Measurements from ENCODE around the gene ESYT1. TPM values are rescaled to one million over a fixed set of nuclear protein-coding genes. Genes with fewer than 3 reads are reported as not detected.

The ESYT1 gene
- total and polyA plus RNA-seq, 5 donors: 29.1 to 38.5 (median 32.1) TPM

DNA sequence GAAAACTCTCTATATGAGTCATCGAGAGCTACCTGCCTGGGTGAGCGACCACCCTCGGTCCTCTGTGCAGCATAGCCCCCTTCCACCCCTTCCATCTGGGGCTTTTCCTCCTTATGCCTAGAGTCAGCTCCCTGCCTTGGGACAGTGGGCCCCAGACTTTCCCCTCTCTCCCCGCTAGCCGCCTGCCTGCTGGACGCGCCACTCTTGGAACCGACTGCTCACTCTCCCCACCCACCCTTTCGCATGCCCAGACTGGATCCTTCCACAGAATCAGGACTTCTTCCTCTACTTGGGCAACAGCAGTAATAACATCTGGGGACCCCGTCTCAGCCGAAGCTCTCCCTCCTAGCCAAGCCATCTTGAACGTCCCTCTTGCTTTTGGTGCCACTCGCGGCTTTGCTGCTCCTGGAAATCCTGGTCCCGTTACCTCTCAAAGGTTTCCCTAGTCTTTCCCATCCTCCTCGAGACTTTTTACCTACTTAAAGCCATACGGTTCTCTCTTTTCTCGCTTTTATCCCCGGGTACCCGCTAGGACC lies 671 bp downstream of the ESYT1 start:
- no peaks in the 10 kb centered on the region for H3K9me3 ChIP-seq (ENCODE audit: control insufficient read depth, low read length)
- no peaks in the 10 kb centered on the region for H3K4me1 ChIP-seq (ENCODE audit: control insufficient read depth, insufficient read depth, low read length)
- intact Hi-C loops (cut with DNase I): loop anchor here in 2 of 4 donors (2.0 to 10.0 kb wide), 3 partner anchors 30 to 334 kb away; partner anchors contain the start of genes MYL6 (in 1 of the 2) and SMARCC2 (in 1 of the 2)
- DNase-seq: peak; percentile 46 to 75 (median 72)
- 0% methylated on average over 20 of the region's 20 CpGs for WGBS
- H3K4me3 ChIP-seq (ENCODE audit: low read length): peak overlapping the region; percentile 76
- no peaks in the 10 kb centered on the region for H3K27me3 ChIP-seq (ENCODE audit: control insufficient read depth, insufficient read depth)
- ATAC-seq: peak; percentile 17 to 31
- peak overlapping the region; percentile 85 for H3K27ac ChIP-seq (ENCODE audit: low read length)

DNA sequence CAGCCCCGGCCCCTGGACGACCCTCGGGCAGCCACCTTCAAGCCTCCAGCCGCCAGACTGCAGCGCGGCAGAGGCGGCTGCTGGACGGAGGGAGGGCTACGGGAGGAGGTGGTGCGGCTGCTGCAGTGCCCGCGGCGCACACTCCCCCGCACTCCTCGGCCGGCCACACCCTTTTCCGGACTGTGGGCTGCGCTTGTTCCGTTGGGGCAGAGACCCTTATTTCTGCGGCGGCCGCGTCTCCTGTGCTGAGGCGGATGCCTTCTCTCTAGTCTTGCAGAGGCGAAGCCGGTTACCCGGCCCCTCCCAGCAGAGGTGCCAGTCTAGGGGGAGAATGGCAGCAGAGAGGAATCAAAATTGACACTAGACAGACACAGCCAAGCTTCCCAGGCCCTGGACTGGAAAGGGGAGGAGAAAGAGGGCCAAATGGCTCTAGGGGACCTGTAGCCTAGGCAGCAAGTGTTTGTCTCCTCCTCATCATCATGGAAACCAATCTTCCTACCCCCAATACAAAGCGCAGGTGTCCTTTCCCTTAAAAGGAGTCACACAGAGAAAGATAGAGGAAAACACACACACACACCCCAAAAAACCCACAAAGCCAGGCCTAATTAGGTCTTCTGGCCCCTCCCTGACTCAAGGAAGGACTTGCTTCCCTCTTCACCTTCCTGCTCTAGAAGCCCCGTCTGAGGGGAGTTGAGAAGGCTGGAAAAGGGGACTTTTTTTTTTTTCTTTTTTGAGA lies 1.3 kb downstream of the ESYT1 start:
- DNase-seq (peak; percentile 76 to 90 (median 88)), ATAC-seq (peak; percentile 57 to 68)
- WGBS: 2% methylated on average over 29 of the region's 29 CpGs
- H3K9me3 ChIP-seq (ENCODE audit: control insufficient read depth, low read length): no peaks in the 10 kb centered on the region
- no peaks in the 10 kb centered on the region for H3K27me3 ChIP-seq (ENCODE audit: control insufficient read depth, insufficient read depth)
- H3K4me3 ChIP-seq (ENCODE audit: low read length): peak overlapping the region; percentile 76
- H3K27ac ChIP-seq (ENCODE audit: low read length): peak overlapping the region; percentile 85
- intact Hi-C loops (cut with DNase I): loop anchor here in 2 of 4 donors (2.0 to 10.0 kb wide), 3 partner anchors 29 to 333 kb away; partner anchors contain the start of genes MYL6 (in 1 of the 2) and SMARCC2 (in 1 of the 2)
- H3K4me1 ChIP-seq (ENCODE audit: control insufficient read depth, insufficient read depth, low read length): no peaks in the 10 kb centered on the region

DNA sequence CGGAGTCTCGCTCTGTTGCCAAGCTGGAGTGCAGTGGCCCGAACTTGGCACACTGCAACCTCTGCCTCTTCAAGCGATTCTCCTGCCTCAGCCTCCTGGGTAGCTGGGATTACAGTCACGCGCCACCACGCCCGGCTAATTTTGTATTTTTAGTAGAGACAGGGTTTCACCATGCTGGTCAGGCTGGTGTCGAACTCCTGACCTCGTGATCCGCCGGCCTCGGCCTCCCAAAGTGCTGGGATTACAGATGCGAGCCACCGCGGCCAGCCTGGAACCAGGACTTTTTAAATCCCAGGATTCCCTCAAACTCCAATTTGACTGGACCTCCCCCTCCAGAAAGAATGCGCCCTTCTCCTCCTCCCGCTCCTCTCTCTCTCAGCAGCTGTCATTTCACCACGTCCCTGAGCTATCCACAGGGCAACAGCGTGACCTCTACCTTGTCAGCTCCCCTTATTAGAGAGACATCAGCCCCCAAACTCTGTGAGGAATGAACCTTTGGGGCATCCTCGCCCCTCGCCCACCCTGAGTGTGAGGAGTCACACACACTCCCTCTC lies 2.0 kb downstream of the ESYT1 start:
- ATAC-seq (no peak), DNase-seq (no peak)
- Histone ChIP-seq H3K4me3 (ENCODE audit: low read length) (peak overlapping the region; percentile 76), H3K9me3 (ENCODE audit: control insufficient read depth, low read length) (no peaks in the 10 kb centered on the region), H3K27me3 (ENCODE audit: control insufficient read depth, insufficient read depth) (no peaks in the 10 kb centered on the region), H3K4me1 (ENCODE audit: control insufficient read depth, insufficient read depth, low read length) (no peaks in the 10 kb centered on the region), H3K27ac (ENCODE audit: low read length) (no peak overlapping the region)
- intact Hi-C loops (cut with DNase I): loop anchor here in 2 of 4 donors (2.0 to 10.0 kb wide), 3 partner anchors 29 to 332 kb away; partner anchors contain the start of genes MYL6 (in 1 of the 2) and SMARCC2 (in 1 of the 2)
- 58% methylated on average over 22 of the region's 22 CpGs for WGBS

DNA sequence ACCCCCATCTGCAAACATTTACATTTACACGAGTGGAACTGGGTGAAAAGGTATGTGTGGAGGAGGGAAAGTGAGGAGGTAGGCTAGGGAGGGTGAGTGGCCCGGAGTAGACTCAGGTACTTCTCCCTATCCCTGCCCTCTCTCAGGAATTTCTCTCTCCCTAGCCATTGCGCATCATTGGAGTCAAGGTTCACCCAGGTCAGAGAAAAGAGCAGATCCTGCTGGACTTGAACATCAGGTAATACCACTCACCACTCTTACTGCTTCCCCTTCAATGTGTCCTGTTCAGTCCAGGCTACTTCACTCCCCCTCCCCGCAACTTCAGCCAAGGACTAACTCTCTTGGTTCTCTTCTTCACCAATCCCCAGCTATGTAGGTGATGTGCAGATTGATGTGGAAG lies 2.8 kb downstream of the ESYT1 start:
- ATAC-seq: no peak
- intact Hi-C loops (cut with DNase I): no loop called here
- Histone ChIP-seq H3K27me3 (ENCODE audit: control insufficient read depth, insufficient read depth) (no peaks in the 10 kb centered on the region), H3K9me3 (ENCODE audit: control insufficient read depth, low read length) (no peaks in the 10 kb centered on the region), H3K4me3 (ENCODE audit: low read length) (no peak overlapping the region), H3K27ac (ENCODE audit: low read length) (no peak overlapping the region), H3K4me1 (ENCODE audit: control insufficient read depth, insufficient read depth, low read length) (no peaks in the 10 kb centered on the region)
- WGBS: 89% methylated on average over 4 of the region's 4 CpGs
- DNase-seq: no peak

DNA sequence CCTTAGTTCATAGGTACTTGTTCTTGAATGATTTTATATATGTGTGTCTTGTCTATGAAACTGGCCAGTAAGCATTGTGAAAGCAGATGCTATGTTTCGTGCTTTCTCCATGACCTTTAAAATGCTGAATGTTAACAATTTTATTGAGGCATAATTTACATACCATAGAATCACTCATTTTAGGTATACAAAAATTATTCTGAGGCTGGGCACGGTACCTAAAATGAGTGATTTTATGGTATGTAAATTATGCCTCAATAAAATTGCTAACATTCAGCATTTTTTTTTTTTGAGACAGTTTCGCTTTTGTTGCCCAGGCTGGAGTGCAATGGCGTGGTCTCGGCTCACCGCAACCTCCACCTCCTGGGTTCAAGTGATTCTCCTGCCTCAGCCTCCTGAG lies 6.8 kb downstream of the ESYT1 start:
- 97% methylated on average over 6 of the region's 6 CpGs for WGBS

DNA sequence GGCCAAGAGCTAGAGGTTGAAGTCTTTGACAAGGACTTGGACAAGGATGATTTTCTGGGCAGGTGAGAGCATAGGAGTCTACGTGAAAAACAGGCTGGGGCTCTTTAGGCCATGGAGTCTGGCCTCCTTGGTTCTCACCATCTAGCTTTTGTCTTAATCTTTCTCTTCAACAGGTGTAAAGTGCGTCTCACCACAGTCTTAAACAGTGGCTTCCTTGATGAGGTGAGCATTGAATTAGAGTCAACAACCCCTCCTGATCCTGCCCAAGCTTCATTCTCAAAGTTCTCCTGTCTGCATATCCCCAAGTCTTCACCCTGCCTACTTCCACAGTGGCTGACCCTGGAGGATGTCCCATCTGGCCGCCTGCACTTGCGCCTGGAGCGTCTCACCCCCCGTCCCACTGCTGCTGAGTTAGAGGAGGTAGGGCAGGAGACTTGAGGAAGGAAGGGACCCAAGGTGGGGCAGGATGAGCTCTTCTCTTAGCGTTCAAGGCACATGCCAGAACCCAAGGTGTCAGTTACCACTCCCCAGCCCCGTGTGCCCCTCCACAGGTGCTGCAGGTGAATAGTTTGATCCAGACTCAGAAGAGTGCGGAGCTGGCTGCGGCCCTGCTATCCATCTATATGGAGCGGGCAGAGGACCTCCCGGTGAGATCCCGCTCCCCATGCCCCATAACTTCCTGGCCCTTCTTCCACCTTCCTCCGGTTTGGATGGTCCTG lies 9.9 kb downstream of the ESYT1 start:
- H3K4me1 ChIP-seq (ENCODE audit: control insufficient read depth, insufficient read depth, low read length): peaks cover 2% of the 10 kb centered on the region
- ATAC-seq (no peak), DNase-seq (peak in 1 of 3 donors; percentile 41)
- H3K9me3 ChIP-seq (ENCODE audit: control insufficient read depth, low read length): no peaks in the 10 kb centered on the region
- H3K4me3 ChIP-seq (ENCODE audit: low read length): no peak overlapping the region
- intact Hi-C loops (cut with DNase I): no loop called here
- no peak overlapping the region for H3K27ac ChIP-seq (ENCODE audit: low read length)
- no peaks in the 10 kb centered on the region for H3K27me3 ChIP-seq (ENCODE audit: control insufficient read depth, insufficient read depth)
- WGBS: 96% methylated on average over 14 of the region's 14 CpGs

More for the DNA sequence above, 6.8 kb downstream of the ESYT1 start:
- ATAC-seq (no peak), DNase-seq (no peak)
- intact Hi-C loops (cut with DNase I): no loop called here
- Histone ChIP-seq H3K27me3 (ENCODE audit: control insufficient read depth, insufficient read depth) (no peaks in the 10 kb centered on the region), H3K9me3 (ENCODE audit: control insufficient read depth, low read length) (no peaks in the 10 kb centered on the region), H3K4me1 (ENCODE audit: control insufficient read depth, insufficient read depth, low read length) (no peaks in the 10 kb centered on the region), H3K27ac (ENCODE audit: low read length) (no peak overlapping the region), H3K4me3 (ENCODE audit: low read length) (no peak overlapping the region)

DNA sequence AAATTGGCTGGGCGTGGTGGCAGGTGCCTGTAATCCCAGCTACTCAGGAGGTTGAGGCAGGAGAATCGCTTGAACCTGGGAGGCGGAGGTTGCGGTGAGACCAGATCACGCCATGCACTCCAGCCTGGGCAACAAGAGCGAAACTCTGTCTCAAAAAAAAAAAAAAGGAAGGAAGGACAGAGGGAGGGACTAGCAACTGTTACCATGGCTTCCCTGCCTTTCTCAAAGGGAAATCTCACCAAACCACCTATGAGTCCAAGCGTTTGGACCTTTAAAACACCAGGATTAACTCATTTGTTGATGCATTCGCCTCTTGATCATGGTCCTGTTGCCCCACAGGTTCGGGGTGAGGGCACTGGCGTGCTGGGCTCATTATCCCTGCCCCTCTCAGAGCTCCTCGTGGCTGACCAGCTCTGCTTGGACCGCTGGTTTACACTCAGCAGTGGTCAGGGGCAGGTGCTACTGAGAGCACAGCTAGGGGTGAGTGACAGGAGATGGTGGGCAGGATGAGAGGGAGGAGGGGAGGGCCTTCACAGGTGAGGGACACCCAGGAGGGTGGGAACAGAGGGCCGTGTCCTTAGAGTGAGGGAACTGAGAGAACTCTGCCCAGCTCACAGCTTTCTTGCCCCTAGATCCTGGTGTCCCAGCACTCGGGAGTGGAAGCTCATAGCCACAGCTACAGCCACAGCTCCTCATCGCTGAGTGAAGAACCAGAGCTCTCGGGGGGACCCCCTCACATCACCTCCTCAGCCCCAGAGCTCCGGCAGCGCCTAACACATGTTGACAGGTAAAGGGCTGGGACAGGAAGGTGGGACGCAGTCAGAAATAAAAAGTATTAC lies 14.1 kb downstream of the ESYT1 start:
- 87% methylated on average over 19 of the region's 19 CpGs for WGBS
- Histone ChIP-seq H3K4me1 (ENCODE audit: control insufficient read depth, insufficient read depth, low read length) (peaks cover 5% of the 10 kb centered on the region), H3K27ac (ENCODE audit: low read length) (no peak overlapping the region), H3K9me3 (ENCODE audit: control insufficient read depth, low read length) (no peaks in the 10 kb centered on the region), H3K27me3 (ENCODE audit: control insufficient read depth, insufficient read depth) (no peaks in the 10 kb centered on the region), H3K4me3 (ENCODE audit: low read length) (no peak overlapping the region)
- ATAC-seq (peak in 1 of 2 donors; percentile 8), DNase-seq (peak in 1 of 3 donors; percentile 42)
- intact Hi-C loops (cut with DNase I): no loop called here

DNA sequence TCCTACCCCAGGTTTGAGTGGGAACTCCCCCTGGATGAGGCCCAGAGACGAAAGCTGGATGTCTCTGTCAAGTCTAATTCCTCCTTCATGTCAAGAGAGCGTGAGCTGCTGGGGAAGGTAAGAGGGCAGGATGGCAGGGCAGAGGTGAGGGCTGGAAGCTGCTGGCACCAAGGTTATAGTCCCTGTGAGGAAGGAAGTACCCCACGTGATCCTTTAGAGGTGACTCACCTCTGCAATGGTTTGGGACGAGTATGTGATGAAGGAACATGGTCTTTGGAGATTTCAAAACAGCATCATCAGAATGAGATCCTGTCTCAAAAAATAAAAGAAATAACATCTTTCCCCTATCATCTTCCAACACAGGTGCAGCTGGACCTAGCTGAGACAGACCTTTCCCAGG lies 15.2 kb downstream of the ESYT1 start:
- no peak overlapping the region for H3K4me3 ChIP-seq (ENCODE audit: low read length)
- ATAC-seq (peak in 1 of 2 donors; percentile 3), DNase-seq (peak in 1 of 3 donors; percentile 16)
- H3K9me3 ChIP-seq (ENCODE audit: control insufficient read depth, low read length): no peaks in the 10 kb centered on the region
- H3K4me1 ChIP-seq (ENCODE audit: control insufficient read depth, insufficient read depth, low read length): peaks cover 5% of the 10 kb centered on the region
- intact Hi-C loops (cut with DNase I): no loop called here
- no peaks in the 10 kb centered on the region for H3K27me3 ChIP-seq (ENCODE audit: control insufficient read depth, insufficient read depth)
- peak overlapping the region; percentile 82 for H3K27ac ChIP-seq (ENCODE audit: low read length)
- 68% methylated on average over 4 of the region's 4 CpGs for WGBS

DNA sequence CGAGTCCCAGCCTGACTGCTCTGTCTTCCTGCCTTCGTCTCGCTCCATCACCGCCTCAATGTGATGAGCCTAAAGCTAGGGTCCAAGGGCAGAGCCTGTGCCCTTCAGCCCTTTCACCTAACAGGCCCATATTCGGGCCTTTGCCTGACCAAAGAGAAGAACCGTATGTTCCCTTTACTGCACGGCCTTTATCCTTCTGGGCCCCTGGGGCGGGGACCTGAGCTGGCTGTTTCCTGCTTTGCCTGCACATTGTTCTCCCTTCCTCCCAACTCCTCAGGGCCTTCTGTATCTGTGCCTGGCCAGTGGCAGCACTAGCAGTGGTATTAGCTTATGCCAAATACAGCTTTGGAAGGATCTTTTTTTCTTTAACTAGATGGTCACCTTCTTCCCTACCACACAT lies 15.8 kb downstream of the ESYT1 start:
- 64% methylated on average over 8 of the region's 8 CpGs for WGBS
- DNase-seq (peak; percentile 57 to 82 (median 76)), ATAC-seq (peak; percentile 60 to 87)
- H3K27ac ChIP-seq (ENCODE audit: low read length): peak overlapping the region; percentile 83
- intact Hi-C loops (cut with DNase I): no loop called here
- H3K4me1 ChIP-seq (ENCODE audit: control insufficient read depth, insufficient read depth, low read length): peaks cover 5% of the 10 kb centered on the region
- H3K27me3 ChIP-seq (ENCODE audit: control insufficient read depth, insufficient read depth): no peaks in the 10 kb centered on the region
- H3K9me3 ChIP-seq (ENCODE audit: control insufficient read depth, low read length): no peaks in the 10 kb centered on the region
- H3K4me3 ChIP-seq (ENCODE audit: low read length): no peak overlapping the region

DNA sequence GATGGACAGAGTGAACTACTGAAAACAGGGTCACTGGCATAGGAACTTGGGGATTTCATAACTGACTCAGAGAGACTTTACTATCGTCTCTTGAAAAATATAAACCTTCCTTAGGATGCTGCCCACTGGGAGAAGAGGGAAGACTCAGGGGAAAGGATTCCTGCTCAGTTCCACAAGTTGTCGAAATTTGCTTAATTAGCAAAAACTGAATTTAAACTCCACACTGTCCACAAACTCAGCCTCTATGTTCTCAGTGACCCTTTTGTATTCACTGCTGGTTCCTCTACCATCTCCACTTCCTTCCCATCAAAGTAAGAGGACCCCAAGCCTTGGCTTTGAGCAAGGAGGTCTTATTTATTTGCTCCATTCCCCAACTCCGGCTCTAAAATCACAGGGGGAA lies 17.1 kb downstream of the ESYT1 start:
- Histone ChIP-seq H3K4me1 (ENCODE audit: control insufficient read depth, insufficient read depth, low read length) (peaks cover 5% of the 10 kb centered on the region), H3K9me3 (ENCODE audit: control insufficient read depth, low read length) (no peaks in the 10 kb centered on the region), H3K27me3 (ENCODE audit: control insufficient read depth, insufficient read depth) (no peaks in the 10 kb centered on the region), H3K4me3 (ENCODE audit: low read length) (no peak overlapping the region), H3K27ac (ENCODE audit: low read length) (no peak overlapping the region)
- intact Hi-C loops (cut with DNase I): no loop called here
- DNase-seq: no peak
- 91% methylated on average over 3 of the region's 3 CpGs for WGBS
- ATAC-seq: no peak

All from right cardiac atrium (tissue), 5 donors.